Gastrocnemius medialis (tissue), 4 donors: ENCODE measurements around the gene GALNT10. TPM values are rescaled to one million over a fixed set of nuclear protein-coding genes. Genes with fewer than 3 reads are reported as not detected.

ENCODE experiments used
- ATAC-seq, 2 donors: fragments of 150-250 bp; one replicate each; pipeline ENCODE4 v1.9.1; 2016
- DNase-seq, 2 donors: peaks; one replicate each; pipeline ENCODE4 v3.0.0-alpha.2; 2019
- H3K27ac ChIP-seq, 4 donors: fragments of 200-600 bp; sonication (generic); 1 replicate in 1 of 4; 2 replicates in 3 of 4; pipeline ENCODE4 v1.5.1; 2016 to 2018; ENCODE audit warnings: mild to moderate bottlenecking in 2 of 4, moderate library complexity in 1 of 4
- H3K27me3 ChIP-seq, 3 donors: fragments of 200-600 bp; sonication (generic) in 2 of 3; 1 replicate in 1 of 3; 2 replicates in 2 of 3; pipeline versions ENCODE4 v1.5.1 to v1.6.0; 2016 to 2019; ENCODE audit warnings: mild to moderate bottlenecking in 1 of 3, moderate library complexity in 1 of 3
- H3K36me3 ChIP-seq, 2 donors: fragments of 200-600 bp; sonication (generic) in 1 of 2; one replicate each; pipeline ENCODE4 v1.5.1; 2017 to 2018
- H3K4me1 ChIP-seq, 2 donors: fragments of 200-600 bp; sonication (generic) in 1 of 2; one replicate each; pipeline ENCODE4 v1.5.1; 2016 to 2017; ENCODE audit warnings: mild to moderate bottlenecking in 2 of 2
- H3K4me3 ChIP-seq, 4 donors: fragments of 200-600 bp; sonication (generic) in 3 of 4; 1 replicate in 1 of 4; 2 replicates in 3 of 4; pipeline ENCODE4 v1.5.1; 2016 to 2019; ENCODE audit warnings: mild to moderate bottlenecking in 2 of 4
- H3K9me3 ChIP-seq, 3 donors: fragments of 200-600 bp; sonication (generic) in 2 of 3; 1 replicate in 1 of 3; 2 replicates in 2 of 3; pipeline ENCODE4 v1.5.1; 2016 to 2019
- POLR2A ChIP-seq, 2 donors: fragments of 450-650 bp; IDR thresholded peaks; one replicate each; pipeline ENCODE4 v1.6.1; 2017; ENCODE audit warnings: antibody characterized with exemption in 2 of 2, mild to moderate bottlenecking in 2 of 2, moderate library complexity in 2 of 2
- in situ Hi-C, 4 donors: fragments of 200-750 bp; cut with MboI; loops; one replicate each; pipeline versions ENCODE4 v1.15.0 to v1.8.0; 2017; ENCODE audit warnings: low sequenced_read_pairs in 4 of 4
- intact Hi-C: fragments of 100-400 bp; cut with DNase I; formaldehyde crosslinking; loops from one replicate; pipeline ENCODE4 v1.15.1; 2023; ENCODE audit warnings: low total_unique reads
- total RNA-seq, 4 donors: library from RNA; depleted of rRNA; stranded (reverse); fragments of >200 nt; gene quantifications; one replicate each; pipeline versions ENCODE4 v1.1.0 to v1.2.3, GENCODE V29; 2016
- TF ChIP-seq, protein P1 (sequence below), 5 experiments: fragments of 450-650 bp in 3 of 5; fragments of 200-600 bp in 2 of 5; sonication (generic) in 2 of 5; IDR thresholded peaks in 4 of 5; conservative IDR thresholded peaks in 1 of 5; 1 replicate in 4 of 5; 2 replicates in 1 of 5; pipeline ENCODE4 v1.5.1; 2016 to 2019; ENCODE audit warnings: antibody characterized with exemption in 5 of 5, mild to moderate bottlenecking in 3 of 5, moderate library complexity in 3 of 5

Gene GALNT10
- total RNA-seq, 4 donors from 2014 or later = 6.1 to 9.9 (median 6.4) TPM

DNA sequence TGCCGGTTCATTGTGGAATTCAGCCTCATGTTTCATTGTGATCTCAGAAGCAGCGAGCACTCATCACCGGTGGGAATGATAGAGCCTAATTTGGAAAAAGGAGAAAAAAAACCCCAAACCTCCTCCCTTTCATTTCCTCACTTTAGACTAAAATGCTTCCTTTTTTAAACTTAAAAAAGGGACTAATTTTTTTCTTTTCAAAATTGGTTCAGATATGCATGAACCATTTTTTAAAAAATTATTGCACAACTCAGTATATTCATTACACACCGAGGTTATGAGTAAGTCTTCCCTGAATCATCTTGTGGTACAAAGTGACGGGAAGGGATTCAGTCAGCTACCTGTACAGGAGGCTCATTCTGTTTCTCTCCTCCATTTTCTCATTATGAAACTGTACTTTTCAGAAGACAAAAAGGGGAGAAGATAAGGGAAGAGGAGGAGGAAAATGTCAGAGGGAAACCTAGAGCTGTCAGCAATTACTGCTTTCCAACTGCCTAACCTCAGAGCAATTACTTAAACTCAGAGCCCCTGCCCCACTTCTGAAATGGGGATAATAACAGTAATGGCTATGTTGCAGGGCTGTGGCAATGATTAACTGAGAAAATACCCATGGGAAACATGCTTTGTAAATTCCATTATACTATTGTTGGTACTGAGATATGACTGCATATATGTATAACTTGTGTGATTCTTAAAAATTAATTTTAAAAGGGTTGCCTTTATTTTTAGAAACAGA, 24.0 kb downstream of the GALNT10 start:
- TF ChIP-seq, protein P1, sequence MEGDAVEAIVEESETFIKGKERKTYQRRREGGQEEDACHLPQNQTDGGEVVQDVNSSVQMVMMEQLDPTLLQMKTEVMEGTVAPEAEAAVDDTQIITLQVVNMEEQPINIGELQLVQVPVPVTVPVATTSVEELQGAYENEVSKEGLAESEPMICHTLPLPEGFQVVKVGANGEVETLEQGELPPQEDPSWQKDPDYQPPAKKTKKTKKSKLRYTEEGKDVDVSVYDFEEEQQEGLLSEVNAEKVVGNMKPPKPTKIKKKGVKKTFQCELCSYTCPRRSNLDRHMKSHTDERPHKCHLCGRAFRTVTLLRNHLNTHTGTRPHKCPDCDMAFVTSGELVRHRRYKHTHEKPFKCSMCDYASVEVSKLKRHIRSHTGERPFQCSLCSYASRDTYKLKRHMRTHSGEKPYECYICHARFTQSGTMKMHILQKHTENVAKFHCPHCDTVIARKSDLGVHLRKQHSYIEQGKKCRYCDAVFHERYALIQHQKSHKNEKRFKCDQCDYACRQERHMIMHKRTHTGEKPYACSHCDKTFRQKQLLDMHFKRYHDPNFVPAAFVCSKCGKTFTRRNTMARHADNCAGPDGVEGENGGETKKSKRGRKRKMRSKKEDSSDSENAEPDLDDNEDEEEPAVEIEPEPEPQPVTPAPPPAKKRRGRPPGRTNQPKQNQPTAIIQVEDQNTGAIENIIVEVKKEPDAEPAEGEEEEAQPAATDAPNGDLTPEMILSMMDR (IDR thresholded peaks at IDR 0.05 in 4 of 5, conservative IDR thresholded peaks at IDR 0.05 in 1 of 5) = no peak
- TF ChIP-seq POLR2A (IDR thresholded peaks at IDR 0.05) = no peak
- Histone ChIP-seq H3K27me3 (no peaks in the 10 kb centered on the region), H3K36me3 (no peaks in the 10 kb centered on the region), H3K4me3 (no peak overlapping the region), H3K9me3 (no peaks in the 10 kb centered on the region), H3K4me1 (no peaks in the 10 kb centered on the region), H3K27ac (no peak overlapping the region)
- intact Hi-C loops (no loop called here), in situ Hi-C loops (no loop called here)
- ATAC-seq = peak; percentile 54 to 58
- no peak for DNase-seq

DNA sequence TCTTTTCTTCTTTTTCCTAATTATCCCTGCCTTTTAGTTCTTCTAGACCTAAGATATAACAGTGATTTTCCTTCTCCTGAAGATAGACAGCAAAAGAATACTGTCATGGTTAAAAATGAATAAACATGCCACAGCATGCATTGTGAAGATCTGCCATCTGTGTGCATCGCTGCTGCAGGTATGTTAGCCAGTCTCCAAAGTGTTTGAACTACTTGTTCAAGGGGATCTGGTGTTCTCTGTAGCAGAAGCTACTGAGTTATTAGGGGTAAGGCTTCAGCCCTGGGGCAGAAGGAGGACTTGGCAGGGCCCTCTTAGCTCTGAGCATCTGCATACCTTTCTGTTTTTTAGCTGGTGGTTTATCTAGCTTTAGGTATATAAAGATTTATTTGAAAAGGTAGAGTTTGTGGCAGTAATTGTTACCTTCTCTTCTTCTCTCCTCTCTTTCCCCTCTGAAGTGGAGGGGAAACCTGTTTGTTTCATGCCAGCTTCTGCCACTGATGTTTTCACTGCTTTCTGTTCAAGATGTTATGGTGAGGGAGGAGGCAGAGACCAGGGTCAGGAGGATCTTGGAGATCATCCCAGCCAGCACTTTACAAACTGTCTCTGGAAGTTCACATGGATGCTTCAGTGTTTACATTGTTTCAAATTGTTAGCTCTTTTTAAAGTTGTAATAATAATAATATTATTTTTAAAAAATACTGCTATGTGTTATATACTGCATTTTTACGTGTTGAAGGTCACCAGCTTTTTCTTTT, 25.2 kb downstream of the GALNT10 start:
- intact Hi-C loops = no loop called here
- Histone ChIP-seq H3K27ac (no peak overlapping the region), H3K9me3 (no peaks in the 10 kb centered on the region), H3K4me1 (no peaks in the 10 kb centered on the region), H3K36me3 (no peaks in the 10 kb centered on the region), H3K4me3 (no peak overlapping the region), H3K27me3 (no peaks in the 10 kb centered on the region)
- DNase-seq (no peak), ATAC-seq (no peak)
- in situ Hi-C loops = no loop called here
- TF ChIP-seq, protein P1 (IDR thresholded peaks at IDR 0.05 in 4 of 5, conservative IDR thresholded peaks at IDR 0.05 in 1 of 5) = no peak
- TF ChIP-seq POLR2A (IDR thresholded peaks at IDR 0.05) = no peak

DNA sequence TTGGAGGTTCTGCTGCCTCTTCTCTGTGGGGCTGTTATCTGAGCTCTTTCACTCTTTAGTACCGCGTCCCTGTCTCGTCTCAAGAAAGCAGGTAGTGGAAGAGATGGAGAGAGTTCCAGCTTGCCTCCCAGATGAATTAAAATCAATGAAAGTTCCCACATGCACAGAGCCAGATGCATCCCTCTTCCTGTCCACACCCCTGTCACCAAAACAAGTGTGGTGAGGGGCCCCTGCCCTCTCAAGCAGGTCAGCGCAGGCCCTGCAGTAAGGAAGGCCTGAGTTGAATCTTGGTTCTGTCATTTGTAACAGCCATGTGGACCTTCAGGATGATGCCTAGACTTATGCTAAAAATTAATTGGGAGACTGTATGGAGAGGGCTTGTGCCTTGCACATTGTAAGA, 26.9 kb downstream of the GALNT10 start:
- intact Hi-C loops = no loop called here
- in situ Hi-C loops = no loop called here
- H3K4me1 ChIP-seq = no peaks in the 10 kb centered on the region
- no peak for ATAC-seq
- TF ChIP-seq, protein P1 (IDR thresholded peaks at IDR 0.05 in 4 of 5, conservative IDR thresholded peaks at IDR 0.05 in 1 of 5) = no peak
- TF ChIP-seq POLR2A (IDR thresholded peaks at IDR 0.05) = no peak
- no peaks in the 10 kb centered on the region for H3K36me3 ChIP-seq
- no peaks in the 10 kb centered on the region for H3K27me3 ChIP-seq
- H3K9me3 ChIP-seq = no peaks in the 10 kb centered on the region
- H3K27ac ChIP-seq = no peak overlapping the region
- DNase-seq = no peak
- no peak overlapping the region for H3K4me3 ChIP-seq

DNA sequence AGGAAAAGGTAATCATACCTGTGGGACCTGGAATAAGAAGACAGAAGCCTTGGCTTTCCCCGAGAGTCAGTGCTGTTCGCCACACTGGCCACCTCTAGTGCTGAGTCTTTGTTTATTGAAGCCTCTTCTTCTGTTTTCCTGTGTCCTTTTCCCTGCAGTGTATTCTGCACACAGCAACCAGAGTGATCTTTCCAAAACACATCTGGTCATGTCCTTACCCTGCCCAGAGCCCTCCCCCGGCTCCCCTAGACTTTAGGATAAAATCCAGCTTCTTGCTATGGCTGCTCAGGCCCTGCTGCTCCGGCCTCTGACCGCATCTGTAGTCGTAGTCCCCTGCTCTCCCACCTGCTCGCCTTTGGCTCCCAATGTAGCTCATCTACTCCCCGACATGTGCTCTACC, 28.3 kb downstream of the GALNT10 start:
- no peak for ATAC-seq
- no peak for DNase-seq
- no peaks in the 10 kb centered on the region for H3K9me3 ChIP-seq
- TF ChIP-seq POLR2A (IDR thresholded peaks at IDR 0.05) = no peak
- TF ChIP-seq, protein P1 (IDR thresholded peaks at IDR 0.05 in 4 of 5, conservative IDR thresholded peaks at IDR 0.05 in 1 of 5) = no peak
- H3K36me3 ChIP-seq = no peaks in the 10 kb centered on the region
- intact Hi-C loops = no loop called here
- H3K4me3 ChIP-seq = no peak overlapping the region
- no peaks in the 10 kb centered on the region for H3K4me1 ChIP-seq
- in situ Hi-C loops = no loop called here
- H3K27ac ChIP-seq = no peak overlapping the region
- H3K27me3 ChIP-seq = no peaks in the 10 kb centered on the region
